H9 (cell line): Measurements from ENCODE around the gene CAPN8. TPM values are rescaled to one million over a fixed set of nuclear protein-coding genes. Genes with fewer than 3 reads are reported as not detected.

Experiments used
- DNase-seq: peaks from one replicate; pipeline ENCODE4 v3.0.0-alpha.2; 2017
- H2AFZ ChIP-seq: one replicate; pipeline ENCODE4 v1.6.1; 2013; ENCODE audit warnings: mild to moderate bottlenecking, low read length, control low read depth, moderate library complexity
- H2AK5ac ChIP-seq: 2 replicates; pipeline ENCODE4 v1.6.1; 2013; ENCODE audit warnings: low read length, control low read depth, mixed read lengths; ENCODE audit not compliant: insufficient read length
- H2BK120ac ChIP-seq: one replicate; pipeline ENCODE4 v1.6.1; 2013; ENCODE audit warnings: low read depth, mild to moderate bottlenecking, low read length, control low read depth, inconsistent platforms; ENCODE audit not compliant: poor library complexity, severe bottlenecking
- H2BK12ac ChIP-seq: 2 replicates; pipeline ENCODE4 v1.6.1; 2013; ENCODE audit warnings: low read length, control low read depth, mixed read lengths, low read depth; ENCODE audit not compliant: insufficient read length
- H2BK15ac ChIP-seq: 2 replicates; pipeline ENCODE4 v1.6.1; 2013; ENCODE audit warnings: low read depth, low read length, control low read depth
- H2BK20ac ChIP-seq: one replicate; pipeline ENCODE4 v1.6.1; 2013; ENCODE audit warnings: low read depth, mild to moderate bottlenecking, low read length, control low read depth, inconsistent platforms; ENCODE audit not compliant: poor library complexity, severe bottlenecking
- H2BK5ac ChIP-seq: 2 replicates; pipeline ENCODE4 v1.6.1; 2013; ENCODE audit warnings: low read length, control low read depth, mixed read lengths; ENCODE audit not compliant: insufficient read length
- H3K14ac ChIP-seq: 2 replicates; pipeline ENCODE4 v1.6.1; 2013; ENCODE audit warnings: low read length, control low read depth; ENCODE audit not compliant: insufficient read depth
- H3K18ac ChIP-seq: 2 replicates; pipeline ENCODE4 v1.6.1; 2013; ENCODE audit warnings: low read depth, mild to moderate bottlenecking, mixed read lengths, low read length, control low read depth; ENCODE audit not compliant: insufficient read length
- H3K23ac ChIP-seq: 2 replicates; pipeline ENCODE4 v1.6.1; 2013; ENCODE audit warnings: low read length, control low read depth, mixed read lengths, low read depth; ENCODE audit not compliant: insufficient read length
- H3K23me2 ChIP-seq: 2 replicates; pipeline ENCODE4 v1.6.1; 2013; ENCODE audit warnings: low read depth, mild to moderate bottlenecking, mixed read lengths, low read length, control low read depth; ENCODE audit not compliant: insufficient read length, poor library complexity, severe bottlenecking
- H3K27ac ChIP-seq: 2 replicates; pipeline ENCODE4 v1.5.1; 2013; ENCODE audit warnings: low read length, control low read depth, mixed read lengths, low read depth; ENCODE audit not compliant: insufficient read length
- H3K27me3 ChIP-seq: 2 replicates; pipeline ENCODE4 v1.6.1; 2013; ENCODE audit warnings: low read length, control low read depth, inconsistent platforms; ENCODE audit not compliant: insufficient read depth
- H3K4ac ChIP-seq: 2 replicates; pipeline ENCODE4 v1.6.1; 2013; ENCODE audit warnings: low read depth, mild to moderate bottlenecking, control low read depth, inconsistent platforms, low read length, moderate library complexity
- H3K4me1 ChIP-seq: 2 replicates; pipeline ENCODE4 v1.6.1; 2013; ENCODE audit warnings: low read length, control low read depth, inconsistent platforms; ENCODE audit not compliant: insufficient read depth
- H3K4me2 ChIP-seq: 2 replicates; pipeline ENCODE4 v1.6.1; 2013; ENCODE audit warnings: low read length, control low read depth, mixed read lengths; ENCODE audit not compliant: insufficient read length, insufficient read depth
- H3K56ac ChIP-seq: 2 replicates; pipeline ENCODE4 v1.6.1; 2013; ENCODE audit warnings: low read depth, mild to moderate bottlenecking, mixed read lengths, low read length, control low read depth; ENCODE audit not compliant: insufficient read length
- H3K79me1 ChIP-seq: 2 replicates; pipeline ENCODE4 v1.6.1; 2013; ENCODE audit warnings: low read depth, mild to moderate bottlenecking, moderate library complexity, low read length, control low read depth, inconsistent platforms; ENCODE audit not compliant: insufficient read depth, poor library complexity, severe bottlenecking
- H3K79me2 ChIP-seq: 2 replicates; pipeline ENCODE4 v1.6.1; 2013; ENCODE audit warnings: low read length, control low read depth, inconsistent platforms; ENCODE audit not compliant: insufficient read depth
- H3K9ac ChIP-seq: 2 replicates; pipeline ENCODE4 v1.6.1; 2013; ENCODE audit warnings: low read length, control low read depth, mixed read lengths; ENCODE audit not compliant: insufficient read length; ENCODE audit errors: extremely low read depth
- H3K9me3 ChIP-seq: one replicate; pipeline ENCODE4 v1.6.1; 2013; ENCODE audit warnings: low read depth, low read length, inconsistent platforms; ENCODE audit not compliant: control insufficient read depth
- H3T11ph ChIP-seq: one replicate; pipeline ENCODE4 v1.6.1; 2013; ENCODE audit warnings: mild to moderate bottlenecking, low read length, control low read depth, inconsistent platforms
- H4K20me1 ChIP-seq: one replicate; pipeline ENCODE4 v1.6.1; 2013; ENCODE audit not compliant: control insufficient read depth, insufficient read length, insufficient read depth
- H4K5ac ChIP-seq: 2 replicates; pipeline ENCODE4 v1.6.1; 2013; ENCODE audit warnings: low read depth, mild to moderate bottlenecking, mixed read lengths, low read length, control low read depth; ENCODE audit not compliant: insufficient read length
- H4K8ac ChIP-seq: replicated peaks from 2 replicates; pipeline ENCODE4 v1.6.1; 2013; ENCODE audit warnings: low read length, control low read depth, mixed read lengths, low read depth; ENCODE audit not compliant: insufficient read length
- H4K91ac ChIP-seq: 2 replicates; pipeline ENCODE4 v1.6.1; 2013; ENCODE audit warnings: low read depth, mild to moderate bottlenecking, moderate library complexity, mixed read lengths, low read length, control low read depth; ENCODE audit not compliant: insufficient read length
- H3K27ac Mint-ChIP-seq, 3 experiments: 2 replicates in 2 of 3; 3 replicates in 1 of 3; pipeline ENCODE4 v1.8.0; 2020 to 2021; ENCODE audit warnings: mixed read lengths in 3 of 3, mild to moderate bottlenecking in 1 of 3, moderate library complexity in 1 of 3
- H3K27me3 Mint-ChIP-seq: 2 replicates; pipeline ENCODE4 v1.8.0; 2021; ENCODE audit warnings: low read depth, mild to moderate bottlenecking, moderate library complexity, mixed read lengths
- H3K36me3 Mint-ChIP-seq, 3 experiments: 2 replicates in 2 of 3; 3 replicates in 1 of 3; pipeline ENCODE4 v1.8.0; 2020 to 2021; ENCODE audit warnings: low read depth in 3 of 3, mixed read lengths in 3 of 3; ENCODE audit not compliant: insufficient read depth in 1 of 3
- H3K4me1 Mint-ChIP-seq, 2 experiments: 2 replicates each; pipeline ENCODE4 v1.8.0; 2020; ENCODE audit warnings: mixed read lengths in 2 of 2
- H3K4me3 Mint-ChIP-seq, 2 experiments: 2 replicates in 1 of 2; 3 replicates in 1 of 2; pipeline ENCODE4 v1.8.0; 2020 to 2021; ENCODE audit warnings: mild to moderate bottlenecking in 2 of 2, mixed read lengths in 2 of 2, moderate library complexity in 1 of 2
- H3K9me3 Mint-ChIP-seq, 2 experiments: 2 replicates in 1 of 2; 3 replicates in 1 of 2; pipeline ENCODE4 v1.8.0; 2020; ENCODE audit warnings: mild to moderate bottlenecking in 2 of 2, mixed read lengths in 2 of 2, moderate library complexity in 1 of 2
- CTCF ChIP-seq: fragments of 200-600 bp; sonication (generic); conservative IDR thresholded peaks from 3 replicates; pipeline ENCODE4 v1.8.0; 2021; ENCODE audit warnings: antibody characterized with exemption, mild to moderate bottlenecking
- WGBS: extraction: QIAGEN DNeasy Blood & Tissue Kit; methylation state at CpG from one replicate; pipeline ENCODE4 v1.1.7; 2013; ENCODE audit warnings: missing lambda C conversion rate, low lambda C conversion rate, mixed read lengths; ENCODE audit not compliant: insufficient read length; ENCODE audit errors: extremely low coverage; 5-methylcytosine and 5-hydroxymethylcytosine counted together
- total RNA-seq: library from RNA; stranded (reverse); gene quantifications from 2 replicates; pipeline ENCODE4 v1.2.1, GENCODE V29; 2021

Gene CAPN8
- total RNA-seq, 1 experiment from 2014 or later, result not detected

GRCh38 chr1:223712194-223712849, 46.8 kb upstream of the CAPN8 start, which contains the start of gene CAPN2:
CAPN2 (plus strand) TSS chr1:223712539; CDS start chr1:223712641, 102 bp downstream.
- H2BK15ac ChIP-seq, result no peak within 1 kb of the TSS
- peak within 1 kb of the TSS; percentile 80 to 86 for H3K4me3 Mint-ChIP-seq
- H3K27me3 Mint-ChIP-seq, result peaks cover 68% of the 10 kb centered on the region

More at GRCh38 chr1:223712194-223712849, 46.8 kb upstream of the CAPN8 start, which contains the start of gene CAPN2:
- H2BK120ac ChIP-seq, result no peak within 1 kb of the TSS
- H3K23me2 ChIP-seq, result peaks cover 6% of the 10 kb centered on the region
- H2AK5ac ChIP-seq, result no peak within 1 kb of the TSS
- no peaks in the 10 kb centered on the region for H3K9me3 Mint-ChIP-seq
- no peak within 1 kb of the TSS for H2BK20ac ChIP-seq
- H3K23ac ChIP-seq, result no peak within 1 kb of the TSS
- no peaks in the 10 kb centered on the region for H3K9me3 ChIP-seq
- peaks cover 4% of the 10 kb centered on the region; the same call in 1 of the 2 replicates for H3K4me1 ChIP-seq
- no peak within 1 kb of the TSS for H3K56ac ChIP-seq
- H3K9ac ChIP-seq, result peak within 1 kb of the TSS; percentile 52
- H3K27ac ChIP-seq, result no peak within 1 kb of the TSS
- peak; percentile 68 for TF ChIP-seq CTCF
- H3T11ph ChIP-seq, result no peak within 1 kb of the TSS
- no peak within 1 kb of the TSS for H4K91ac ChIP-seq
- no peak within 1 kb of the TSS for H3K4ac ChIP-seq
- no peak within 1 kb of the TSS for H2AFZ ChIP-seq
- peak within 1 kb of the TSS; percentile 48 for H3K4me2 ChIP-seq
- no peaks in the 10 kb centered on the region for H3K79me2 ChIP-seq
- H3K27ac Mint-ChIP-seq, result peak within 1 kb of the TSS in 2 of 3 experiments; percentile 39 to 78; a peak in 2 of 7 replicates
- no peak within 1 kb of the TSS for H2BK5ac ChIP-seq
- peaks cover 34 to 37% of the 10 kb centered on the region in 2 experiments for H3K4me1 Mint-ChIP-seq
- H2BK12ac ChIP-seq, result no peak within 1 kb of the TSS
- no peak within 1 kb of the TSS for H4K8ac ChIP-seq
- H3K18ac ChIP-seq, result peak within 1 kb of the TSS; percentile 77
- H3K14ac ChIP-seq, result peak within 1 kb of the TSS; percentile 88
- peaks cover 0 to 2% (median 0%) of the 10 kb centered on the region in 3 experiments; a peak in 1 of 7 replicates for H3K36me3 Mint-ChIP-seq
- no peaks in the 10 kb centered on the region for H4K20me1 ChIP-seq
- no CpG with 5 or more reads among the region's 74 CpGs for WGBS
- no peaks in the 10 kb centered on the region for H3K79me1 ChIP-seq
- H3K27me3 ChIP-seq, result peaks cover 18% of the 10 kb centered on the region; the same call in 1 of the 2 replicates
- H4K5ac ChIP-seq, result no peak within 1 kb of the TSS
- DNase-seq, result peak; percentile 72
